HG02588 (cell line): Measurements from ENCODE around the gene EN2.

Experiments
- ATAC-seq: cut with Tn5 transposase; IDR thresholded peaks from one replicate; pipeline ENCODE4 v1.9.1; 2021; ENCODE audit warnings: mild to moderate bottlenecking, moderate library complexity; ENCODE audit not compliant: unreplicated experiment

Gene EN2

GRCh38 chr7:155458111-155458877 lies at the start of gene EN2:
Gene EN2, plus strand, starts transcription at chr7:155458129. Its CDS starts 249 bp downstream, at chr7:155458378.
- no peak for ATAC-seq

DNA sequence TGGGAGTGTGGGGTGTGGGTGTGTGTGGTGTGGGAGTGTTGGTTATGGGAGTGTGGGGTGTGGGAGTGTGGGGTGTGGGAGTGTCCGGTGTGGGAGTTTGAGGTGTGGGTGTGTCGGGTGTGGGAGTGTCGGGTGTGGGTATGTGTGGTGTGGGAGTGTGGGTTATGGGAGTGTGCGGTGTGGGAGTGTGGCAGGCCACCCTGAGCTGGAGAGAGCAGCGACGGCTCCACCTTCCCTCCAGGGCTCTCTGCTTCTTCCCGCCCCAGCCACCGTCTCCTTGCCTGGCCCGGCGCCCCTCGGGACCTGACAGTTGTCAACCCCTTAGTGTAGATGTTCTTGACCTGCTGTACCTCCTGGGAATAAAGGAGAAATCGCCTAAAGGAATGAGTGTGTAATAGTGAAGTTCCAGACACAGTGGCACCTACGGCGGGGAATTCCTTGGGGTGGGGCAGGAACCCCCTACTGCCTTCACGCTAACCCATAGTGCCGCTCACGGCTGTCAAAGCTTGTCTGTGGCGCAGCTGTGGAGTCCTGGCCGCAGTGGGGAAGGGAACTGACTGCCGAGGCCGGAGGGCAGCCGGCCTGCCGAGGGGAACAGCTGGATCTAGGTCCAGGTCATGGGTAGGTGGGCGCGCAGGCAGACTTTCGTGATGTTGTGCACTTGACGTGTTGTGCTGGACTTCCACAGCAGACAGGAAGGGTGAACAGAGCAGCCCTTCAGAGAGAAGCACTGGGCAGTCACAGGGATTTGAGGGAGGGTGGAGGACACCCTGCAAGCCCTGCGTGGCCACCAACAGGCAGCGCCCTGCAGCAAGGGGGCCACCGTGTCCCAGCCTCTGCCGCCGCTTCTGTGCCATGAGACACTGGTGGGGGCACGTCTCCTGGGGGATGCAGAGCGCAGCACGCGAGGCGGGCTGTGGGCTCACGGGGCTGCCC lies 49.0 kb upstream of the EN2 start:
- ATAC-seq = no peak

DNA sequence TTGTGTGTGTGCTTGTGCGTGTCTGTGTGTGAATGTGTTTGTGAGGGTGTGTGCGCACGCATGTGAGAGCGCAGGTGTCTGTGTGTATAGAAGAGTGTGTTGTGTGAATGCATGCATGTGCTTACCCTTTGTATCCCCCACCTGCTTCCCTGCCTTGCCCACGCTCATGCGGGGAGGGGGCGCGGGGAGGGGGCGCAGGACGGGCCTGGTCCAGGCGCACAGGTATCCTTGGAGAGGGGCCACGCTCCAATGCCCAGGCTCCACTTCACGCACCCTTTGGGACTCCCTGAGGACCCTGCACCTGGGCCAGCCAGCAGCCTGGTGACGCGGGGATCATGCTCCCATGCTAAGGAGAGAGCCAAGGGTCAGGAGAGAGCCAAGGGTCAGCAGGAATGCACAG lies 47.9 kb upstream of the EN2 start:
- no peak for ATAC-seq

- no peak for ATAC-seq
Measured at GRCh38 chr7:155410431-155410830, 47.5 kb upstream of the EN2 start.

GRCh38 chr7:155411718-155412415 lies 46.1 kb upstream of the EN2 start:
- no peak for ATAC-seq

DNA sequence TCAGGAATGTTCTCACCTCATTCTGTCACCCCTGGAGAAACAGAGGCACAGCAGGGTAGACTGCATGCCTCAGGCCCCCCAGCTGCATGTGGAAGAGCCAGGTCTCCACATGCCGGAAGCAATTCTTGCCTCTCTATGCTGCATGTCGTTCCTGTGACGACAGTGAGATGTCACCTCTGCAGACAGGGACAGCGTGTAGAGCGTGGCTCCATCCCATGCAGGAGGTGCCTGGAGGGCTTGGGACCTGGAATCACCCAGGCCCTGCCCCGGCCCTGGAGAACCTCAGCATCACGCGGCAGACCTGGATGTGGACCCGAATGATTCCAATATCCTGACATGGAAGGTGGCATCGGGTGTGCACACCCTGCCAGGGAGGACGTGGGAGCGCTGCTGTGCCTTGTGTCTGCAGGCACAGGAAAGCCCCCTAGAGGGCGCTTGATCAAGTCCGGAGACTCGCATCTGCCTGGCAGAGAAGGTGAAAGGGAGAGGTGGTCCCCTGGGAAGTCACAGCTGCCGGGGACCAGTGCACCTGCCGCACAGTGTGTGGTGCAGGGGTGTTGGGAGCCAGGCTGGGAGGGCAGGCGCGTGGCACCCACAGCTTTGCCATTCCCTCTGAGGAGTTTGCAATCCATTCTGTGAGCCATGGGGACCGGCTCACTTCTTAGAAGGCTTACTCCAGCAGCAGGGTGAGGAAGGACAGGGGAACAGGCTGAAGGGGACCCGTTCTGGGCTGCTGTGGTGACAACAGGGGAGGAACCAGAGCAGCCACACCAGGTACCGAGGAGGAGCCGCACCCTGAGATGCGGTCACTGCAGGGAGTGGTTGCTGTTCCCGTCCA lies 45.3 kb upstream of the EN2 start:
- ATAC-seq = peak; percentile 84

GRCh38 chr7:155414547-155415492 lies 43.1 kb upstream of the EN2 start:
- no peak for ATAC-seq

DNA sequence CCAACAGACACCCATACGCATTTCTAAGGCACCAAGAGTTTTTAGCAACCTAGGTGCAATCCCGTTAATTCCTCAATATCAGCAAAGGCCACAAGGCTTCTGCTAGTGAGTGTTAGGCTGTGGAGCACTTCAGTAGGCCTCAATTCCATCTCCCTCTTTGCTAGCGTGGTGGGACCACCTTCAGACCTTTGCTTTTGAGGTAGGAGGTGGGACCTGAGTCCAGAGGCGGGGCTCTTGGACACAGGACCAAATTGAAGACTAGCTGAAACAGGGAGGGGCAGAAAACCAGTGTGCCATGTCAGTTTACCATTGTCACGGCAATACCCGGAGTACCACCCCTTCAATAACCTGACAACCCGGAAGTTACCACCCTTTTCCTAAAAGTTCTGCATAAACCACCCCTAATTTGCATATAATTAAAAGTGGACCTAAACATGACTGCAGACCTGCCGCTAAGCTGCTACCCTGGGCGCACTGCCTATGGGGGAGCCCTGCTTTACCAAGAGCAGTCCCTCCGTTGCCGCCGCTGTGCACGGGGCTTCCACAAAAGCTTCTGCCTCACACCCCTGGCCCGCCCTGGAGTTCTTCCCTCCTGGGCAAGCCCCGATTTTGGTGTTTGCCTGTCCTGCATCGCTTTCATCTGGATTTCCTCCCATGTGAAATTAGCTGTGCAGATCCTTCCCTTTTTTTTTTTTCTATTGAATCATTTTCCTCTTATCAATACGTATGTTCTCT lies 41.1 kb upstream of the EN2 start:
- ATAC-seq = no peak

- no peak for ATAC-seq
Measured at GRCh38 chr7:155418304-155418703, 39.6 kb upstream of the EN2 start.

DNA sequence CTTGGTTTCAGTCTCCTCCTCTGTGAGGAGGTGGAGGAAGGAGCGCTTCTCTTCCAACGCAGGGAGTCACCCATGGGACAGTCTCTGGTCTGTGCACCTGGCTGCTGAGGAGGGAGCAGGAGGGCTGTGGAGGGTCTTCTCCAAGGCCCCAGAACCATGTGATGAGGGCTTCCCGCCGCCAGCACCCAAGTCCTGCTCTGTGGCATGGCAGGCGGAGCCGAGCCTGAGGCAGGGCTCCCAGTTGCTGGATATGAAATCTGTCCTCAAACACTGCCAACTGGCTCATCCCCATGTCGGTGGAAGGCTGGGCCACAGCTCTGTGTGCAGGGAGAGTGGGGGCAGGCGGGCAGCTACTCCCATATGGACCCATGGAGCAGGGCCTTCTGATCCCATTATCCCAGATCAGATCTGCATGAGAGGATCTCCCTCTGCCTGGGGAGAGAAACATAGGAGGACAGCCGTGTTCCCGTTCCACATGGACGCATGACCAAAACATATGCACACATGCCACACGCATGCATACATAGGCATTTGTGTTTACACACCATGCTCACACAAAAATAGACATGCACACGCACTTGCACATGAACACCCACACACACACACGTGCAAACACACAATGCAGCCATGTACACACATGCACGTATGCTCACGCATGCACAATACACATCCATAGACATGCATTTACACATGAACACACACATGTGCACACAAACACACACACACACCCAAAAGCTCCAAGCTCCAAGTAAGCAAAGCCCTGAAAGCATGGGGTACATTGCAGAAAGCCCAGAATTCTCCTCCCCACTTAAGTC lies 38.8 kb upstream of the EN2 start:
- ATAC-seq = no peak

DNA sequence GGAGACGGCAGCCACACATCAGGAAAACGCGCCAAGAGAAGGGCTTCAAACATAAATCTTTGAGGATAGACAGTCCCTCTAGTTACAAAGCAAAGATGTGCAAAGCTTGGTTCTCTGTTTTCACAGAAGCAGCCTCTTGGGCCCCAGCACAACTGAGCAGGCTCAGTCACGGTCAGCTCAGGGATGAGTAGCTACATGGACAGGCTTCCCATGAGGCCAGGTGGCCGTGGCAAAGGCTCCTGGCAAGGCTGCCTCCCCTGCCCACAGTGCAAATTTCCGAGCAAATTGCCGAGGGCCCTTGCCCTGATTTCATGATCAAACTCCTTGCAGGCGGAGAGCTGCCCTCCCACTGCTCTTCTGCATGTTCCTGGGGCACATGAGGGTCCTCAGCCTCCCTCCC lies 37.8 kb upstream of the EN2 start:
- ATAC-seq = no peak

DNA sequence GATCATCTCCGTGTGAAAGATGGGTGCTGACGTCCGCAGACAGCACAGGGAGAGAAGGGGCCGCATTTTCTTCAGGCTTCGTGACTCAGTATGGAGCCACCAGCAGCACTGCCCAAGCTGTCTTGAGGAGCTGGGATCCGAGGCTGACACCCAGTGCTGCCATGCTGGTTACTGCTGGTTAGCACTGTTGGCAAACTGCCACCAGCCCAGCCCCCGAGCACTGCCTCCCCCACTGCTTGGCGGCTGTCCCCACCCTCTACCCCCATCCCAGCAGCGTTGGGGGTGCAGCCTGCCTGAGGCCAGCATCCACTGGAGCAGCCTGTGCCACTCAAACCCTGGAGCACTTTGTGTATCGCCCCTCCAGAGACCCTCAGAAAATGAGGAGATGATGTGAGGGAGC lies 35.8 kb upstream of the EN2 start:
- no peak for ATAC-seq

DNA sequence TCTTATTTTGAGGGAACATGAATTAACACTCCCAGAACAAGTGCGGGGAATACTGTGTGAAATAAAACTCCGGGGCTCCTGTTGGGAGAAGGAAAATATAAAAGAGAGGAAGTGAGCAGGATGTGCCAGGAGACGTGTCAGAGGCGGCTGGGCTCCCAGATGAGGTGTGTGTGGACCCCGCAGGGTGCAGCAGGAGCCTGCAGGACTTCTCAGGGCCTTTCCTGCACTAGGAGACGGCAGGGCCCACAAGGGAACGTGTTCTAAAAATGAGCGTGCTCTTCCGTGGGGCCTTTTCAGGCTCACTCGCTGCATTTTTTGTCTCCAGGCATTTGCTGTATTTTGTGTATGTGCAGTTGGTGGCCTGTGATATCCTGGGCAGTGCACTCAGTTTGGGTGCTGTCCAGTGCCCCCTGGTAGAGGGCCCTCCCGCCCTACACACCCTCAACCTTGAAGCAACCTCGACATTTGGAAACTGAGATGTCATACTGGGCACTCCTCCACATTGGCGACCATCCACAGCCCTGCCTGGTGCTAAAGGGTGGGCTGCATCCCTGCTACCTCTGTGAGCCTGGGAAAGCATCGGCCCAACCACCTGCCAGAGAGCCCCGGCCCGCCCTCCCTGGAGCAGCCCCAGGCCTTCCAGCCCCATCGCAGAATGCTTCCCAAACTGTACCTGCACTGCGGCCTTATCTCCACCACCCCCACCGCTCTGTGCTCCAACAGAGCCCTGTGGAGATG lies 35.2 kb upstream of the EN2 start:
- no peak for ATAC-seq

DNA sequence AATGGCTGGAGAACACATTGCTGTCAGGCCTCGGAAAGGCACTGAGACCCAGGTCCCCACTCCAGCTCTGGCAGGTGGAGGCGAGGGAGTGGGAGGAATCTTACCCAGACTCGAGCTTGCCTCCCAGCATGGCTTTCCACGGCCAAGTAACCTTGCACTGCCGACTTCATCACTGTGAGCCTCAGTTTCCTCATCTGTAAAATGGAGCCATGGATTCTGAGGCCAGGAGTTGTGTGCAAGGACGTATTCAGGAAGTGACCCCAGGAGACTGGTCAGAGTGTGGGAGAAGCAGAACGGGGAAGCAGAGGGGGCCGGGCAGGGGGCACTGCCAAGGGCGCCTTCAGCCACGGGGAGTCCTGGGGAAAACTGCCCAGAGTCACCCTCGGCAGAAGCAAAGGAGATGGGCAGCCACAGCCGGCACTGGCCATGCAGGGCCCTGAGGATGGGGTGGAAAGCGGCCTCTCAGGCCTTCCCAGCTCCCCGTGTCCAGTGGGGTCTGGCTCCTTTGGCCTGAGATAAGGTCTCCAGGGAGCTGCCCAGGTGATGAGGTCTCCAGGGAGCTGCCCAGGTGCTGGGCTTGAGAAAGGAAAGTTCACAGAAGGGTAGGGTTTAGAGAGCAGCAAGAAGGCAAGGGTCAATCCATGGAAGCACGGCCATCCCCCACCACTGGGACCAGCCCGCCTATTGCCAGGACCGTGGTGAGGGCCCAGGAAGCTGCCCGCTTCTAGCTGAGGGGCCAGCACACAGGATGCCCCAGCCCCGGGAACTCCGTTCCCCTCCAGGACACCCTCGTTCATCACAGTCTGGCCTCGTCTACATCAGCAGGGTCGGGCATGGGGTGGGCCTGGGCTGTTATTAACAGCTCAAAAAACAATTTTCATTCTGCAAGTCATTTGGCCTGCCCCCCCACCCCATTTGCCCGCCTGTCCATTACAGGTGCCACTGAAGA lies 34.3 kb upstream of the EN2 start:
- ATAC-seq = no peak

- ATAC-seq = no peak
Measured at GRCh38 chr7:155424301-155425010, 33.5 kb upstream of the EN2 start.

GRCh38 chr7:155425011-155425340 lies 33.0 kb upstream of the EN2 start:
- ATAC-seq = no peak
